IPS DF 4.7 (cell line): ENCODE measurements around the gene LRP3.
"Not testable (repeated sequence)": the region's sequence is repeated elsewhere in the genome, so short reads cannot be mapped to it uniquely, and the experiment has no call there.

Source experiments
- DNase-seq: peaks from one replicate; pipeline ENCODE4 v3.0.0-alpha.2; 2013; ENCODE audit warnings: low spot score; ENCODE audit errors: extremely low read depth

Gene LRP3

DNA sequence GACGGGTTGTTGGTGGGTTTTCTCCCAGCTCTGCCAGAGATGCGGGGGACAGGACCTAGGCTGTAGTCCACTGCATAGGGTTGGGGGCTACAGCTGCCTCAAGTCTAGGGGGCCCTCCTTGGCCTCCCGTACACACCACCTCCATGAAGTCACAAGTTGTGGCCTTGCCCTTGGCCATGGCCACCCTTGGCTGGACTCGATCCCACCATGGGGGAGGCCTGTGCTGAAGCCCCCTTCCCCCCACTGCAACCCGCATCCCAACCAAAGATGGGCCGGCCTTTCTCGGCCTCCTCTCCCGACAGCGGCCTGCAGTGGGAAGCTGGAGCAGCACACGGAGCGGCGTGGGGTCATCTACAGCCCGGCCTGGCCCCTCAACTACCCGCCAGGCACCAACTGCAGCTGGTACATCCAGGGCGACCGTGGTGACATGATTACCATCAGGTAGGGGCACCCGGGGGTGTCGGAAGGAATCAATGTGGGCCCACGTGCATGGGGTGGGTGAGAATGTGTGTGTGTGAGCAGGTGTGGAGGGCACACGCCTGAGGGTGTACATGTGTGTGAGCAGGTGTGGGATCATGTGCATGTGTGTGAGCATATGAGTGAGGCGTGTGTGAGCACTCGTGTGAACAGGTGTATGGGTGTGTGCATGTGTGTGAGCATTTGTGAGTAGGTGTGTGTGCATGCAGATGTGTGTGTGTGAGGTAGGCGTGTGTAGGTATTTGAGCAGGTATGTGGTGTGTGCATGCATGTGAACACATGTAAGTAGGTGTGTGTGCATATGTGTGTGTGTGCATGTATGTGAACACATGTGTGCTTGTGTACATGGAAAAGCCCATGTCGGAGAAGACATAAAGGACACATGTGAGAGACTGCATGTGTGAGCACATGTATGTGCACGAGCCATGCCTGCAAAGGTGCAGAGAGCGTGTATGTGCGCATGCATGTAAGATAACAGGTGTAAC lies 8.7 kb downstream of the LRP3 start:
- DNase-seq: no peak

DNA sequence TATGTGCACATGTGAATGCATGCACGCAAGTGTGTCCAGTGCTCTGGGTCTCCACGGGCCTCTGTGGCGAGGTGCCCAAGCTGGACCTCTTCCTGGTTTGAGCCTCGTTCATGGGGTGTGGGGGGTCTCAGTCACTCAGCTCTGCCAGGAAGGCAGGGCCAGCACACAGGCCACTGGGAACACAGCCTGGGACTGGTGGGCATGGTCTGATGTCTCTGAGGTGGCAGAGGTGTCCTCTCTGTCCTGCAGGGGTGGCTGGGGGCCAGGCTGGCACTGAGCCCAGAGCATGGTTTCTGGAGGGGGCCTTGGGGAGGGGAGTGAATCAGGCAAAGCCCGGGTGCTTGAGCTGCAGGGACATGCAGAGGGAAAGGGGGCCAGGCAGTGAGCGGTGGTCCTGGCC lies 9.4 kb downstream of the LRP3 start:
- DNase-seq: no peak

DNA sequence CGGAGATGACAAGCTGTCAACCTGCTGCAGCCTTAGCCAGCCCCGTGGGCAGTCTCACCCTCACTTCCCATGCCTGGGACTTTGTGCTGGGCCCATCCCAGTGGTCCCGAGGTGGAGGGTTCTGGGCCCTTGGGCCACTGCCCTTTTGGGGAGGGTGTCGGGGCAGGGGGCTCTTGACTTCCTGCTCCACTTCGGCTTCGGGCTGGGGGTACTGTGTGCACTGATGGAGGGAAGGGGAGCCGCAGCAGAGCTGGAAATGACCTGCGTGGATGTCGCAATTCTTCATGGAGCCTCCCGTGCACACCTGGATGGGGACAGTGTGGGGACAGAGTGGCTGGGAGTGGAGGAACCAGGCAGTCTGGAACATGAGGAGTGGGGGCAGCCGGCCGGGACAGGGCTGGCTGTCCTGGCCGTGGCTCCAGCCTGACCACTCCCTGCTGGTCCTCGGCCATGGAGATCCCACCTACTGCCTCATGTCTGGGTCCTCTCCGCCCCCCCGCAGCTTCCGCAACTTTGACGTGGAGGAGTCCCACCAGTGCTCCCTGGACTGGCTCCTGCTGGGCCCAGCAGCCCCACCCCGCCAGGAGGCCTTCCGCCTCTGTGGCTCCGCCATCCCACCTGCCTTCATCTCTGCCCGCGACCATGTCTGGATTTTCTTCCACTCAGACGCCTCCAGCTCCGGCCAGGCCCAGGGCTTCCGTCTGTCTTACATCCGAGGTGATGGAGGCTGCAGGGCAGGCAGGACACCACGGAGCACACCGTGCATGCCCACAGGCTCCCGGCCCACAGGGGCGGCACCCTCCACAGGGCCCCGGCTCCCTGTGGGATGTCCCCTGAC lies 10.2 kb downstream of the LRP3 start:
- no peak for DNase-seq

DNA sequence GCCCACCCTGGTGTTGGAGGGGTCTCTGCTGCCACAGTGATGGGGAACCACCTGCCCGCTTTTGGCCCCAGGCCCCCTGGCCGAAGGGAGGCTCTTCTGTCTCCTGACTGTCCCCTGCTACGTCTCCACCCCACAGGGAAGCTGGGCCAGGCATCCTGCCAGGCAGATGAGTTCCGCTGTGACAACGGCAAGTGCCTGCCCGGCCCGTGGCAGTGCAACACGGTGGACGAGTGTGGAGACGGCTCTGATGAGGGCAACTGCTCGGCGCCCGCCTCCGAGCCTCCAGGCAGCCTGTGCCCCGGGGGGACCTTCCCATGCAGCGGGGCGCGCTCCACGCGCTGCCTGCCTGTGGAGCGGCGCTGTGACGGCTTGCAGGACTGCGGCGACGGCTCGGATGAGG lies 11.0 kb downstream of the LRP3 start:
- no peak for DNase-seq

DNA sequence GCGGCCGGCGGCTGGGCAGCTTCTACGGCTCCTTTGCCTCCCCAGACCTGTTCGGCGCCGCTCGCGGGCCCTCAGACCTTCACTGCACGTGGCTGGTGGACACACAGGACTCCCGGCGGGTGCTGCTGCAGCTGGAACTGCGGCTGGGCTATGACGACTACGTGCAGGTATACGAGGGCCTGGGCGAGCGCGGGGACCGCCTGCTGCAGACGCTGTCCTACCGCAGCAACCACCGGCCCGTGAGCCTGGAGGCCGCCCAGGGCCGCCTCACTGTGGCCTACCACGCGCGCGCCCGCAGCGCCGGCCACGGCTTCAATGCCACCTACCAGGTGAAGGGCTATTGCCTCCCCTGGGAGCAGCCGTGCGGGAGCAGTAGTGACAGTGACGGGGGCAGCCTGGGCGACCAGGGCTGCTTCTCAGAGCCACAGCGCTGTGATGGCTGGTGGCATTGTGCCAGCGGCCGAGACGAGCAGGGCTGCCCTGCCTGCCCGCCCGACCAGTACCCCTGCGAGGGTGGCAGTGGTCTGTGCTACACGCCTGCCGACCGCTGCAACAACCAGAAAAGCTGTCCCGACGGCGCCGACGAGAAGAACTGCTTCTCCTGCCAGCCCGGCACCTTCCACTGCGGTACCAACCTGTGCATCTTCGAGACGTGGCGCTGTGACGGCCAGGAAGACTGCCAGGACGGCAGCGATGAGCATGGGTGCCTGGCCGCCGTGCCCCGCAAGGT lies 11.6 kb downstream of the LRP3 start:
- no peak for DNase-seq

DNA sequence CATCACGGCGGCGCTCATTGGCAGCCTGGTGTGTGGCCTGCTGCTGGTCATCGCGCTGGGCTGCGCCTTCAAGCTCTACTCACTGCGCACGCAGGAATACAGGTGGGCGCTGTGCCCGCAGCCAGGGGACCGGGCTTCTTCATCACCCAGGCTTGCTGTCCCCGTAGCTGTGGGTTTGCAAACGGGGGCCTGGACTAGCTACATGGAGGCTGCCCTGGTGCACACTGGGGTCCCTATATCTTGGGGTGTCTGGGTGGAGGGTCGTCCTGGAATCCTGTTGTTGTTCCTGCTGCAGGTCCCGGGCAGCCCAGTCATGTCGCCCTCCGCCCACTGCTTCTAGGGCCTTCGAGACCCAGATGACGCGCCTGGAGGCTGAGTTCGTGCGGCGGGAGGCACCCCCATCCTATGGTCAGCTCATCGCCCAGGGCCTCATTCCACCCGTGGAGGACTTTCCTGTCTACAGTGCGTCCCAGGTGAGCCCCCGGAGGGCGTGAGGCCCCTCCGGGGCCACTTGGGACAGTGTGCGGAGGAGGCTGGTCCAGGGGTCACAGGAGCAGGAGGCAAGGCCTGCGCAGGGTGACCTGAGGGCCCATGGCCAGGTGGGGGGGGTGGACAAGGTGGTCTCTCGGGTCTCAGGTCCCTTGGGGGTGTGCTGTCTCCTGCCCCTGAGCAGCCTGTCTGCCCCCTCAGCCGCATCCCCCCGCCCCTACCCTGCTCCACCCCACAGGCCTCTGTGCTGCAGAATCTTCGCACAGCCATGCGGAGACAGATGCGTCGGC lies 12.3 kb downstream of the LRP3 start:
- no peak for DNase-seq

DNA sequence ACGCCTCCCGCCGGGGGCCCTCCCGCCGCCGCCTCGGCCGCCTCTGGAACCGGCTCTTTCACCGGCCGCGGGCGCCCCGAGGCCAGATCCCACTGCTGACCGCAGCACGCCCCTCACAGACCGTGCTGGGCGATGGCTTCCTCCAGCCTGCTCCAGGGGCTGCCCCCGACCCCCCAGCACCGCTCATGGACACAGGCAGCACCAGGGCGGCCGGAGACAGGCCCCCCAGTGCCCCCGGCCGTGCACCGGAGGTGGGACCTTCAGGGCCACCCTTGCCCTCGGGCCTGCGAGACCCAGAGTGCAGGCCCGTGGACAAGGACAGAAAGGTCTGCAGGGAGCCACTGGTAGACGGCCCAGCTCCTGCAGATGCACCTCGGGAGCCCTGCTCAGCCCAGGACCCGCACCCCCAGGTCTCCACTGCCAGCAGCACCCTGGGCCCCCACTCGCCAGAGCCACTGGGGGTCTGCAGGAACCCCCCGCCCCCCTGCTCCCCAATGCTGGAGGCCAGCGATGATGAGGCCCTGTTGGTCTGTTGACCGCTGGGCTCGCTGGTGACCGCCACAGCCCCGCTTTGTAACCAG lies 13.0 kb downstream of the LRP3 start:
- no peak for DNase-seq

DNA sequence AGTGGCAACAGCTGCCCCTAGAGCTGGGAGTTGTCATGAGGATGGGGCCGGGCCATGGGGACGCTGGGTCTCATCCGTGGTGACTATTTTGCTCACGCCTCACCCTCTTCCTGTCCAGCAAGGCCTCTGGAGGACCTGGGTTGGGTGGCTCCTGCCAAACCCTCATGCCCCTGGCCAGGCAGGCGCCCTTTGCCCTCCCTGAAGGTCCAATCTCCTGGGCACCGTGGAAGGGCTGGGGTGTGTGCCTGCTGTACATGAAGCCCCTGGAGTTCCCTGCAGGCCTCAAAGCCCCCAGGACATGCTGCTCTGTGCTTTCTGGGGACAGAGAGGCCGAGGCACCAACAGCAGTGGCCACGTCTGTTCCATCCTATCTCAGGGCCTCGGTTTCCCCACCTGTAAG lies 13.8 kb downstream of the LRP3 start:
- DNase-seq: no peak

DNA sequence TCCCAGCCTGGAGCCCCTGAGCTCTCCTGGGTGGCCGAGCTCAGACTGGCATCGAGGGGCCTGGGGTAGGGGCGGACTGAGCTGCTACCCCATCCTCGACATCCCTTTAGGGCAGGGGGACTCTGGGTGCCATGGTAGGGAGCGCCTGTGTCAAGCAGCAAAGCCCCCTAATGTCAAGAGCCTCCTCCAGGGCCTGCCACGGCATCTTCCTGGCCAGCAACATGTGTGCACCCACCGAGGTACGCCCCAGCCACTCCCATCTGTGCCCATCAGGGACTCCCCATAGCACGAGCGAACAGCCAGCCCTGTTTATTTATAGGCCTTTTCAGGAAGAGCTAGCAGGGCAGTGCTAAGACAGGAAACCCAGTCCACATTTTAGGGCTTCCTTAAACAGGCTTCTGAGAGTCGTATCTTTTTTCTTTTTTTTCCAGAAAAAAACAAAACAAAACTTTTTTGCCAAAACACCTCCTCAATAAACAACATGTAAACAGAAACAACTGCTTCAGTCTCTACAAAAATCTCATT lies 14.3 kb downstream of the LRP3 start:
- no peak for DNase-seq

DNA sequence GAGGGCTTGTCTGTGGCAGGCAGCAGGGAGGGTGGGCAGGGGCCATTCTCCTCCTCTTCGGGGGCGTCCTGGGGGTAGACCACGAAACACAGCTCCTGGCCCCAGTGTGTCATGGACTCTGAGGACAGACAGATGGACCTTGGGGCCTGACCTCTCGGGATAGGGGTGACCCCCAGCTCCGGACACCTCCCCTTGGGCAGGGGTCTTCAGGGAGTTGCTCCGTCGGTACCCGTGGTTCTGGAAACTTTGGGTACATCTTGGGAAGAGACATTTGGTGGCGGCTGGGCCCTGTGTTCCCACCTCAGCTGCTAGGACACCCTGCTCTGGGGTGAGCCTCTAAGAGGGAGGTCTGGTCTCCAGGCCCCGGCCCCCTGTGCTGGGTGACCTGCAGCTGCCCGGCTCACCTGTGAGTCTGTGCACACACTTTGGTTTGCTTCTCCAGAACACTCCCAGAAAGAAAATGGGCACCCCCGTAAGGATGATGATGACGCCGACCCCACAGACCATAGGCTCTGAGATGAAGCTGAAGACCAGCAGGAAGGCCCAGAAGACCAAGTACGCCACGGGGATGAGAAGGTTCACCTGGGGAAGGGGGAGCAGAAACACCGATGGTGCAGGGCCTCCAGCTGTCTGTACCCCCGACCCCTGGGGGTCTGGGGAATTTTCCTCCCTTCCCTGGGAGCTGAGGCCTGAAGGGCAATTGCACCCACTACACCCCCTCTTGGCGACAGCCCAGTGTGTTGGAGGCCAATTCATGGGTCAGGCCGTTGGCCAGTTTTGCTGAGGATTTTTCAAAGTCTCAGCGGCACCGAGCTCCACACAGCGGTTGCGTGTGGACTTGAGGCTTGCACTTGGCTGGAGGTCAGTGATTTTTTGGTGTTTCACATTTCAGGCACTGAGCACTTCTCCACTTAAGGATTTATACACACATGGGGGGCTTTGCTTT lies 15.0 kb downstream of the LRP3 start:
- DNase-seq: no peak

DNA sequence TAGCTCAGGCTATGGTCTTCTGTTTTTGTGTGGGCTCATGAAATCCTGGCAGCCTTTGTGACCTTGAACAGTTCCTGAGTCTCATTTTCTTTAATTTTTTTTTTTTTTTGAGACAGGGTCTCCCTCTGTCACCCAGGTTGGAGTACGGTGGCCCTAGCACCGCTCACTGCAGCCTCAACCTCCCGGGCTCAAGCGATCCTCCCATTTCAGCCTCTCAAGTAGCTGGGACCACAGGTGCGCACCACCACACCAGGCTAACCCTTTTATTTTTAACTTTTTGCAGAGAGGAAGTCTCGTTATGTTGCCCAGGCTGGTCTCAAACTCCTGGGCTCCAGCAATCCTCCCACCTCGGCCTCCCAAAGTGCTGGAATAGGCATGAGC lies 15.7 kb downstream of the LRP3 start:
- not testable (repeated sequence) for DNase-seq

DNA sequence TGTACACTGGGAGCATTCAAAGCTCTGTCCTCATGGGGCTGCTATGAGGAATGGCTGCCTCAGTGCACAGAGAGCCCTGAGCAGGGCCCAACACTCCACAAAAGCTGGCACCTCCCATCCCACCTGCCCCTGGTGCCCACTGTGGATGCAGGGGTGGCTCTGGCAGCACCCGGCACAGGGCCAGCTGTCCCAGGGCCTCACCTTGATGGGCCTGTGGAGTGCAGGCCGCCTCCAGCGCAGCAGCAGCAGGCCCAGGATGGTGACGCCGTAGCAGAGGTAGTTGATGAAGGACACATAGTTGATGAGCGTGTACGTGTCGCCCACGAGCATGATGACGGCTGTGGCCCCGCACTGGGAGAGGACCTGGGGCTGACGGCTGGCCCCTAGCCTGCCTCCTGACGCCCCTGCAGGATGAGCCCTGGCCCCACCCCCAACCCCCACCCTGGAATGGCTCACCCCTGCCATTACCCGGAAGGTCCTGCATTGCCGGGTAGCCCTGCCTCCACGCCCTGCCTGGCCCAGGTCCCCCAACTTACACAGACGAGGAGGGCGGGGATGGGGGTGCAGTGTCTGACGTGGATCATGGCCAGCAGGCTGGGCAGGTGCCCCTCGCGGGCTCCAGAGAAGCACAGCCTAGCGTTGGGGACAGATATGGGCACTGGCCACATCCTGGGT lies 16.3 kb downstream of the LRP3 start:
- DNase-seq: no peak

DNA sequence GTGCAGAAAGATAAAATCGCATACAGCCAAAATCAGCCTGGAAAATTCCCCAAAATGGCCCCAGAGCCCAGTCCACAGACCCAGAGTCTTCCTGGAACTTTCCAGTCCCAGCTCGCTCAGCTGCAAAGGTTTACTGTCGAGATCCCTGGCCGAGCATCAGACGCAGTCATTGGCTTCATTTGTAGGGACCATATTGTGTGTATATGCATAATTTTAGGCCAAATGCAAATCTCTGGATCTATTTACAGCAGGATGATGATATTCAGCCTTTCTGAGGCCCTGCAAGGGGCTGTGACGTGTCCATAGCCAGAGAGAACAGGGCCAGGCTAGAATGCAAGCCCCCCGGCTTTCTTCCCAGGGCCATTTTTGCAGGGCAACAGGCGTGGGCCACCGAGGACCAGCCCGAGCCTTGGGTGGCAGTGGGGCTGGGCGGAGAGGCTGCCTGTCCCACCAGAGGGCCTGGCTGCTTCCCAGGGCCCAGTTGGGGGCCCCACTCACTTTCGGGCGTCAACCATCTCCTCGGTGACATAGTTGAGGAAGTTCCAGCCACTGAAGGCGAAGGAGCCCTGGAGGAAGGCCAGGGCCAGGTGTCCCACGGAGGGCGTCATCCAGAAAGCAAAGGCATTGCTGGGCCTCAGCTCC lies 17.8 kb downstream of the LRP3 start:
- no peak for DNase-seq

DNA sequence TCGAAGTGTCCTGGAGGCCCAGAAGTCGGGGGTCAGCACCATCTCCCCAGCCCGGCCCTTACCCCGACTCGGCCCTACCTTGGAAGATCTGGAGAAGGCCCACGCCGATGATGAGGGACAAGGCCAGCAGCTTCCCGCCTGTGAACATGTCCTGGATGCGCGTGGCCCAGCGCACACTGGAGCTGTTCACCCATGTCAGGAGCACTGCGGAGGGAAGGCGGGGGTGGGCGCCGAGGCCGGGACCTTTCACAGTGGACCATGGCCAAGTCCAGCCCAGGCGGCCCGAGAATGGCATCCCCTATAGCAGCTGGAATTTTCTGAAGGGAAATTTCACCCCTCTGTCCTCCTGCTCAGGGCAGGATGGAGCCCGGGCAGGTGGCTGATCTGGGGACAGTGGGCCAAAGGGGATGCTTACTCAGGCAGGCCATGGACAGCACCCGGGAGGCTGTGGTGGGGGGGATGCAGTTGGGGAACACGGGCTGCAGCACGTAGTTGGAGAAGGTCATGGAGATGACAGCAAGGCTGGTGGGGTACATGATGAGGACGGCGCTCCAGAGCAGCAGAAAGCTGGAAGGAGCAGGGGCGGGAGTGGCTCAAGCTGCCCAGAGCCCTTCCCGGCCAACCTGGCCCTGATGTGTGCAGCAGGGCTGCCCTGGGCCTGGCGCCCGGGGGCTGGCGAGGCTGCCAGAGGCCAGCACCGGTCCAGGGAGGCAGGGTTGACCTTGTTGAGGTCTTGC lies 18.5 kb downstream of the LRP3 start:
- DNase-seq: no peak

DNA sequence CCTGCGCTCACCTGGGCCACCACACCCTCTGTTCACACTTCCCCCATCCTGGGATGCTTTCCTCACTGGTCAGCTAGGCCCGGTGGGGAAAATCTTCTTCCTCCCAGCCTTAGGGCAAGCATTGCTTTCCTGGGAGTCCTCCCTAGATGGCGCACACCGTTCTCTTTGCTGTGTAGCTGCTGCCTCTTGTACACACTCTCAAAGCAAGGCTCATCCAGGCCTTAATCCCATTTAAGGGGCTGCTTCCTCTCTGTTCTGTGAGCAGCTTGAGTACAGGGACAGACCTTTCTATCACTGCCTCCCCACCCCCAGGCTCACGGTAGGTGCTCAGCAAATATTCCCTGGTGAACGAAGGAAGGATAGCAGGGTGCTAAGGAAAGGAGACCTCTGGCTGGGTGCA lies 20.5 kb downstream of the LRP3 start:
- no peak for DNase-seq

DNA sequence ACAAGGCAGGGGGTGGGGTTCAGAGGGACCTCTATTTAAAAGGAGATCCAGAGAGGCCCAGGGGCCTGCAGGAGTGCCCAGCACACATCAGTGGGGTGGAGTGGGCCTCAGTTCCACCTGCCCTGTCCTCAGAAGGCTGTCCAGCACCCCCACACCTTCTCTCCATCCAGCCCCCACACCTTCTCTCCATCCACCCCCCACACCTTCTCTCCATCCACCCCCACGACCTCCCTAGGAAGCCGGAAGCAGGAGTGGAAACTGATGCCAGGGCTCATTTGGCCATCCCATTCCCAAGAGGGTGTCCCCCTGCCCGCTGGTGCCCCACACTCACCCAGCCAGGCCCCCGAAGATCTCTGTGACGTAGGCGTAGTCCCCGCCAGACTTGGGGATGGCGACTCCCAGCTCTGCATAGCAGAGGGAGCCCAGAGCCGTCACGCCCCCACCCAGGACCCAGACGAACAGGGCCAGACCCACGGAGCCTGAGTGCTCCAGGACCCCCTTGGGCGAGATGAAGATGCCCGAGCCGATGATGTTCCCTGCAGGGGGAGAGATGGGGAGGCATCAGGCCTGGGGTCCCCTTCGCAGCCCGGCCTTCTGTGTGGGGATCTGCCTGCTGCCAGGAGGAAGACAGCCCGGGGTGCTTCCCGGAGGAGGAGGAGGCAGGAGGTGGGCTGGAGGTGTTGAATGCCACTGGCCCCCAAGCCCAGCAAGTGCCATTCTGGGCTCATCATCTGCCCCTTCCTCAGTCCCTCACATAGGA lies 21.5 kb downstream of the LRP3 start:
- no peak for DNase-seq
